ENCODE results near the gene SCRT2. TPM values are rescaled to one million over a fixed set of nuclear protein-coding genes. Genes with fewer than 3 reads are reported as not detected.

SCRT2 gene
- total and polyA plus RNA-seq, 2 of the 8 experiments (the other 6 are each of a cell fraction or from before 2014, with no cell fraction given): 0.12 to 0.34 TPM

DNA sequence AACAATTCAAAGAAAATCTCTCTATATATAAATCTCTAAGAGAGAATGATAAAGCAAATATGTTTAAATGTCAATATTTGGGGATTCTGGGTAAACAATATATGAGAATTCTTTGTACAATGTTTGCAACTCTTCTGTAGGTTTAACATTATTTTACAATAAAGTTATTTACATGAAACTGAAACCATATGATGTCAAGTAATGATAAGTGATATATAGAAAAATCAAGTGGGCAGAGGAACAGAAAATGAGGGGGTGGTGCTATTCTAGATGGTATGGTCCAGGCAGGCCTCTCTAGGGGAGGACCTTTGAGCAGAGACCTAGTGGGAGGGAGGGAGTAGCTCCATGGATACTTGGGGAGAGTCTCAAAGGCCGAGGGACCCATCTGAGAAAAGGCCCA is 16.4 kb upstream of the SCRT2 start (continued):
- TF ChIP-seq, protein P1, sequence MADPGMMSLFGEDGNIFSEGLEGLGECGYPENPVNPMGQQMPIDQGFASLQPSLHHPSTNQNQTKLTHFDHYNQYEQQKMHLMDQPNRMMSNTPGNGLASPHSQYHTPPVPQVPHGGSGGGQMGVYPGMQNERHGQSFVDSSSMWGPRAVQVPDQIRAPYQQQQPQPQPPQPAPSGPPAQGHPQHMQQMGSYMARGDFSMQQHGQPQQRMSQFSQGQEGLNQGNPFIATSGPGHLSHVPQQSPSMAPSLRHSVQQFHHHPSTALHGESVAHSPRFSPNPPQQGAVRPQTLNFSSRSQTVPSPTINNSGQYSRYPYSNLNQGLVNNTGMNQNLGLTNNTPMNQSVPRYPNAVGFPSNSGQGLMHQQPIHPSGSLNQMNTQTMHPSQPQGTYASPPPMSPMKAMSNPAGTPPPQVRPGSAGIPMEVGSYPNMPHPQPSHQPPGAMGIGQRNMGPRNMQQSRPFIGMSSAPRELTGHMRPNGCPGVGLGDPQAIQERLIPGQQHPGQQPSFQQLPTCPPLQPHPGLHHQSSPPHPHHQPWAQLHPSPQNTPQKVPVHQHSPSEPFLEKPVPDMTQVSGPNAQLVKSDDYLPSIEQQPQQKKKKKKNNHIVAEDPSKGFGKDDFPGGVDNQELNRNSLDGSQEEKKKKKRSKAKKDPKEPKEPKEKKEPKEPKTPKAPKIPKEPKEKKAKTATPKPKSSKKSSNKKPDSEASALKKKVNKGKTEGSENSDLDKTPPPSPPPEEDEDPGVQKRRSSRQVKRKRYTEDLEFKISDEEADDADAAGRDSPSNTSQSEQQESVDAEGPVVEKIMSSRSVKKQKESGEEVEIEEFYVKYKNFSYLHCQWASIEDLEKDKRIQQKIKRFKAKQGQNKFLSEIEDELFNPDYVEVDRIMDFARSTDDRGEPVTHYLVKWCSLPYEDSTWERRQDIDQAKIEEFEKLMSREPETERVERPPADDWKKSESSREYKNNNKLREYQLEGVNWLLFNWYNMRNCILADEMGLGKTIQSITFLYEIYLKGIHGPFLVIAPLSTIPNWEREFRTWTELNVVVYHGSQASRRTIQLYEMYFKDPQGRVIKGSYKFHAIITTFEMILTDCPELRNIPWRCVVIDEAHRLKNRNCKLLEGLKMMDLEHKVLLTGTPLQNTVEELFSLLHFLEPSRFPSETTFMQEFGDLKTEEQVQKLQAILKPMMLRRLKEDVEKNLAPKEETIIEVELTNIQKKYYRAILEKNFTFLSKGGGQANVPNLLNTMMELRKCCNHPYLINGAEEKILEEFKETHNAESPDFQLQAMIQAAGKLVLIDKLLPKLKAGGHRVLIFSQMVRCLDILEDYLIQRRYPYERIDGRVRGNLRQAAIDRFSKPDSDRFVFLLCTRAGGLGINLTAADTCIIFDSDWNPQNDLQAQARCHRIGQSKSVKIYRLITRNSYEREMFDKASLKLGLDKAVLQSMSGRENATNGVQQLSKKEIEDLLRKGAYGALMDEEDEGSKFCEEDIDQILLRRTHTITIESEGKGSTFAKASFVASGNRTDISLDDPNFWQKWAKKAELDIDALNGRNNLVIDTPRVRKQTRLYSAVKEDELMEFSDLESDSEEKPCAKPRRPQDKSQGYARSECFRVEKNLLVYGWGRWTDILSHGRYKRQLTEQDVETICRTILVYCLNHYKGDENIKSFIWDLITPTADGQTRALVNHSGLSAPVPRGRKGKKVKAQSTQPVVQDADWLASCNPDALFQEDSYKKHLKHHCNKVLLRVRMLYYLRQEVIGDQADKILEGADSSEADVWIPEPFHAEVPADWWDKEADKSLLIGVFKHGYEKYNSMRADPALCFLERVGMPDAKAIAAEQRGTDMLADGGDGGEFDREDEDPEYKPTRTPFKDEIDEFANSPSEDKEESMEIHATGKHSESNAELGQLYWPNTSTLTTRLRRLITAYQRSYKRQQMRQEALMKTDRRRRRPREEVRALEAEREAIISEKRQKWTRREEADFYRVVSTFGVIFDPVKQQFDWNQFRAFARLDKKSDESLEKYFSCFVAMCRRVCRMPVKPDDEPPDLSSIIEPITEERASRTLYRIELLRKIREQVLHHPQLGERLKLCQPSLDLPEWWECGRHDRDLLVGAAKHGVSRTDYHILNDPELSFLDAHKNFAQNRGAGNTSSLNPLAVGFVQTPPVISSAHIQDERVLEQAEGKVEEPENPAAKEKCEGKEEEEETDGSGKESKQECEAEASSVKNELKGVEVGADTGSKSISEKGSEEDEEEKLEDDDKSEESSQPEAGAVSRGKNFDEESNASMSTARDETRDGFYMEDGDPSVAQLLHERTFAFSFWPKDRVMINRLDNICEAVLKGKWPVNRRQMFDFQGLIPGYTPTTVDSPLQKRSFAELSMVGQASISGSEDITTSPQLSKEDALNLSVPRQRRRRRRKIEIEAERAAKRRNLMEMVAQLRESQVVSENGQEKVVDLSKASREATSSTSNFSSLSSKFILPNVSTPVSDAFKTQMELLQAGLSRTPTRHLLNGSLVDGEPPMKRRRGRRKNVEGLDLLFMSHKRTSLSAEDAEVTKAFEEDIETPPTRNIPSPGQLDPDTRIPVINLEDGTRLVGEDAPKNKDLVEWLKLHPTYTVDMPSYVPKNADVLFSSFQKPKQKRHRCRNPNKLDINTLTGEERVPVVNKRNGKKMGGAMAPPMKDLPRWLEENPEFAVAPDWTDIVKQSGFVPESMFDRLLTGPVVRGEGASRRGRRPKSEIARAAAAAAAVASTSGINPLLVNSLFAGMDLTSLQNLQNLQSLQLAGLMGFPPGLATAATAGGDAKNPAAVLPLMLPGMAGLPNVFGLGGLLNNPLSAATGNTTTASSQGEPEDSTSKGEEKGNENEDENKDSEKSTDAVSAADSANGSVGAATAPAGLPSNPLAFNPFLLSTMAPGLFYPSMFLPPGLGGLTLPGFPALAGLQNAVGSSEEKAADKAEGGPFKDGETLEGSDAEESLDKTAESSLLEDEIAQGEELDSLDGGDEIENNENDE (IDR thresholded peaks at IDR 0.05; ENCODE audit: insufficient replicate concordance, low read length): no peak
- no peak for TF ChIP-seq SP4 (IDR thresholded peaks at IDR 0.05; ENCODE audit: low read length)
- no peak for TF ChIP-seq EZH2 (IDR thresholded peaks at IDR 0.05; ENCODE audit: low read depth, low read length, severe bottlenecking)
- TF ChIP-seq POU5F1 (IDR thresholded peaks at IDR 0.05; ENCODE audit: low read depth, low read length): no peak
- no peak for TF ChIP-seq BCL11A (IDR thresholded peaks at IDR 0.05; ENCODE audit: low read depth in 2 of 2, low read length in 2 of 2)
- no peak for TF ChIP-seq GTF2F1 (IDR thresholded peaks at IDR 0.05; ENCODE audit: borderline replicate concordance, low read depth, low read length)
